Measurements from ENCODE around the gene VSIG4.
"Not testable (repeated sequence)": the region's sequence is repeated elsewhere in the genome, so short reads cannot be mapped to it uniquely, and the experiment has no call there.

Gene VSIG4

GRCh38 chrX:65985922-65986588, 53.8 kb downstream of the VSIG4 start:
- peak; percentile 13 to 24 (median 19) for DNase-seq (ENCODE audit: low read depth in 4 of 4, low spot score in 1 of 4)

DNA sequence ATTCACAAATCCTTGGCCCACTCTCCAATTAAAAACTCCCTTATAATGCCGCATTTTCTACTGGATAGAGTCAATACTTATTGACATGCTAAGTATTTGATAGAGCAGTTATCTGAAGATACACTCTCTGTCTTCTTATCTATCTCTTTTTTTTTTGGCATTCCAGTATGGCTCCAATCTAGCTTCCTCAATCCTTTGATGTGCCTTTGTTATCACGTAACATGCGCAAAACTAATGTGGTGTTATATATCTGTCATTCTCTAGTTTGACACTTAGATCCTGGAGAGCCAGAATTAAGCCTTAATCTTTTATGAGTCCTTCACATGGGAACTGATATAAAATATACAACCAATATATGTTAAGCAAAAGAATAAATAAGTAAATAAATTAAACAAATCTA, 54.7 kb downstream of the VSIG4 start:
- DNase-seq (ENCODE audit: low read depth in 4 of 4, low spot score in 1 of 4): no peak

DNA sequence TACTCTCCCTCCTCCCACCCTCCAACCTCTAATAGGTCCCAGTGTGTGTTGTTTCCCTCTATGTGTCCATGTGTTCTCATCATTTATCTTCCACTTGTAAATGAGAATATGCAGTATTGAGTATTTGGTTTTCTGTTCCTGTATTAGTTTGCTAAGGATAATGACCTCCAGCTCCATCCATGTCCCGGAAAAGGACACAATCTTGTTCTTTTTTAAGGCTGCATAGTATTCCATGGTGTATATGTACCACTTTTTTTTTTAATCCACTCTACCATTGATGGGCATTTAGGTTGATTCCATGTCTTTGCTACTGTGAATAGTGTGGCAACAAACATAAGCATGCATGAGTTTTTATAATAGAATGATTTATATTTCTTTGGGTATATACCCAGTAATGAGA, 62.7 kb downstream of the VSIG4 start:
- DNase-seq (ENCODE audit: low read depth in 4 of 4, low spot score in 1 of 4): not testable (repeated sequence)

GRCh38 chrX:65976161-65976560, 63.7 kb downstream of the VSIG4 start:
- DNase-seq (ENCODE audit: low read depth in 4 of 4, low spot score in 1 of 4): no peak

DNA sequence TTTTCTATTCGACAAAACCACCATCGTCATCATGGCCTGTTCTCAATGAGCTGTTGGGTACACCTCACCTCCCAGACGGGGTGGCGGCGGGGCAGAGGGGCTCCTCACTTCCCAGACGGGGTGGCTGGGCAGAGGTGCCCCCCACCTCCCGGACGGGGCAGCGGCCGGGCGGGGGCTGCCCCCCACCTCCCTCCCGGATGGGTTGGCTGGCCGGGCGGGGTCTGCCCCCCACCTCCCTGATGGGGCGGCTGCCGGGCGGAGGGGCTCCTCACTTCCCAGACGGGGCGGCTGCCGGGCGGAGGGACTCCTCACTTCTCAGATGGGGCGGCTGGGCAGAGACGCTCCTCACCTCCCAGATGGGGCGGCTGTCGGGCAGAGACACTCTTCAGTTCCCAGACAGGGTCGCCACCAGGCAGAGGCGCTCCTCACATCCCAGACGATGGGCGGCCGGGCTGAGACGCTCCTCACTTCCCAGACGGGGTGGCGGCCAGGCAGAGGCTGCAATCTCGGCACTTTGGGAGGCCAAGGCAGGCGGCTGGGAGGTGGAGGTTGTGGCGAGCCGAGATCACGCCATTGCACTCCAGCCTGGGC, 64.6 kb downstream of the VSIG4 start:
- not testable (repeated sequence) for DNase-seq (ENCODE audit: low read depth in 4 of 4, low spot score in 1 of 4)

All from stimulated activated CD4-positive, alpha-beta T cell treated with anti-CD3 and anti-CD28 coated beads, Interleukin-1b, Interleukin-23, amount 100 ng/mL, for 24 hours (primary cell).